ENCODE results near the gene KMT5B. TPM values are rescaled to one million over a fixed set of nuclear protein-coding genes. Genes with fewer than 3 reads are reported as not detected.

Gene KMT5B
- total RNA-seq, 1 donor from 2014 or later: 38.0 TPM

GRCh38 chr11:68149417-68149816 is 63.7 kb downstream of the KMT5B start:
- H3K4me1 Mint-ChIP-seq (ENCODE audit: low read depth, unreplicated experiment): no peaks in the 10 kb centered on the region

GRCh38 chr11:68148879-68149278 is 64.2 kb downstream of the KMT5B start:
- H3K79me2 ChIP-seq (ENCODE audit: insufficient read depth, low read length): no peaks in the 10 kb centered on the region
- peaks cover 10% of the 10 kb centered on the region for H3K4me1 ChIP-seq (ENCODE audit: insufficient read depth, low read length)
- no peak overlapping the region for H2AFZ ChIP-seq (ENCODE audit: low read depth, low read length)
- Mint-ChIP-seq H3K4me3 (ENCODE audit: unreplicated experiment) (no peak overlapping the region), H3K36me3 (ENCODE audit: low read depth, unreplicated experiment) (no peaks in the 10 kb centered on the region), H3K9me3 (ENCODE audit: unreplicated experiment) (no peaks in the 10 kb centered on the region), H3K4me1 (ENCODE audit: low read depth, unreplicated experiment) (no peaks in the 10 kb centered on the region), H3K27me3 (ENCODE audit: low read depth, unreplicated experiment) (peaks cover 8% of the 10 kb centered on the region), H3K27ac (ENCODE audit: unreplicated experiment) (no peak overlapping the region)
- H4K20me1 ChIP-seq (ENCODE audit: insufficient read depth, low read length): no peaks in the 10 kb centered on the region
- H3K9ac ChIP-seq (ENCODE audit: low read length): no peak overlapping the region
- FAIRE-seq (no peak), DNase-seq (ENCODE audit: low read depth) (no peak)
- H3K4me2 ChIP-seq (ENCODE audit: low read length): no peak overlapping the region
- H3K36me3 ChIP-seq (ENCODE audit: insufficient read depth, low read length): no peaks in the 10 kb centered on the region
- no peak overlapping the region for H3K4me3 ChIP-seq (ENCODE audit: insufficient read depth, low read depth, low read length)
- H3K27me3 ChIP-seq (ENCODE audit: insufficient read depth, low read length): no peaks in the 10 kb centered on the region
- no peaks in the 10 kb centered on the region for H3K9me3 ChIP-seq (ENCODE audit: insufficient read depth, low read depth, low read length)
- TF ChIP-seq EZH2 (IDR thresholded peaks at IDR 0.05; ENCODE audit: insufficient read depth, low read length) (no peak), CTCF (IDR thresholded peaks at IDR 0.05; ENCODE audit: insufficient read depth, low read depth, low read length) (no peak)
- H3K27ac ChIP-seq (ENCODE audit: low read depth, low read length): no peak overlapping the region

More at GRCh38 chr11:68149417-68149816, 63.7 kb downstream of the KMT5B start:
- Histone ChIP-seq H2AFZ (ENCODE audit: low read depth, low read length) (no peak overlapping the region), H3K9me3 (ENCODE audit: insufficient read depth, low read depth, low read length) (no peaks in the 10 kb centered on the region), H3K27me3 (ENCODE audit: insufficient read depth, low read length) (no peaks in the 10 kb centered on the region), H3K9ac (ENCODE audit: low read length) (no peak overlapping the region), H3K27ac (ENCODE audit: low read depth, low read length) (no peak overlapping the region), H3K36me3 (ENCODE audit: insufficient read depth, low read length) (no peaks in the 10 kb centered on the region), H3K4me3 (ENCODE audit: insufficient read depth, low read depth, low read length) (no peak overlapping the region), H3K4me1 (ENCODE audit: insufficient read depth, low read length) (peaks cover 10% of the 10 kb centered on the region), H4K20me1 (ENCODE audit: insufficient read depth, low read length) (no peaks in the 10 kb centered on the region), H3K79me2 (ENCODE audit: insufficient read depth, low read length) (no peaks in the 10 kb centered on the region), H3K4me2 (ENCODE audit: low read length) (no peak overlapping the region)
- Mint-ChIP-seq H3K36me3 (ENCODE audit: low read depth, unreplicated experiment) (no peaks in the 10 kb centered on the region), H3K27ac (ENCODE audit: unreplicated experiment) (no peak overlapping the region), H3K9me3 (ENCODE audit: unreplicated experiment) (no peaks in the 10 kb centered on the region), H3K4me3 (ENCODE audit: unreplicated experiment) (no peak overlapping the region), H3K27me3 (ENCODE audit: low read depth, unreplicated experiment) (peaks cover 8% of the 10 kb centered on the region)
- DNase-seq (ENCODE audit: low read depth) (no peak), FAIRE-seq (no peak)
- TF ChIP-seq EZH2 (IDR thresholded peaks at IDR 0.05; ENCODE audit: insufficient read depth, low read length) (no peak), CTCF (IDR thresholded peaks at IDR 0.05; ENCODE audit: insufficient read depth, low read depth, low read length) (no peak)

GRCh38 chr11:68148071-68148805 is 64.9 kb downstream of the KMT5B start:
- Histone ChIP-seq H3K36me3 (ENCODE audit: insufficient read depth, low read length) (no peaks in the 10 kb centered on the region), H3K4me3 (ENCODE audit: insufficient read depth, low read depth, low read length) (no peak overlapping the region), H4K20me1 (ENCODE audit: insufficient read depth, low read length) (no peaks in the 10 kb centered on the region), H2AFZ (ENCODE audit: low read depth, low read length) (no peak overlapping the region), H3K79me2 (ENCODE audit: insufficient read depth, low read length) (no peaks in the 10 kb centered on the region), H3K27me3 (ENCODE audit: insufficient read depth, low read length) (no peaks in the 10 kb centered on the region), H3K27ac (ENCODE audit: low read depth, low read length) (no peak overlapping the region), H3K9me3 (ENCODE audit: insufficient read depth, low read depth, low read length) (no peaks in the 10 kb centered on the region), H3K4me2 (ENCODE audit: low read length) (no peak overlapping the region), H3K4me1 (ENCODE audit: insufficient read depth, low read length) (peaks cover 10% of the 10 kb centered on the region), H3K9ac (ENCODE audit: low read length) (no peak overlapping the region)
- no peak for TF ChIP-seq EZH2 (IDR thresholded peaks at IDR 0.05; ENCODE audit: insufficient read depth, low read length)
- TF ChIP-seq CTCF (IDR thresholded peaks at IDR 0.05; ENCODE audit: insufficient read depth, low read depth, low read length): no peak
- H3K36me3 Mint-ChIP-seq (ENCODE audit: low read depth, unreplicated experiment): no peaks in the 10 kb centered on the region
- no peaks in the 10 kb centered on the region for H3K9me3 Mint-ChIP-seq (ENCODE audit: unreplicated experiment)
- FAIRE-seq (no peak), DNase-seq (ENCODE audit: low read depth) (no peak)
- H3K4me3 Mint-ChIP-seq (ENCODE audit: unreplicated experiment): no peak overlapping the region
- H3K4me1 Mint-ChIP-seq (ENCODE audit: low read depth, unreplicated experiment): no peaks in the 10 kb centered on the region
- H3K27me3 Mint-ChIP-seq (ENCODE audit: low read depth, unreplicated experiment): peaks cover 8% of the 10 kb centered on the region
- no peak overlapping the region for H3K27ac Mint-ChIP-seq (ENCODE audit: unreplicated experiment)

Measured in astrocyte (in vitro differentiated cells and primary cell).